Measurements from ENCODE around the gene RGPD6.
"Not testable (repeated sequence)": the region's sequence is repeated elsewhere in the genome, so short reads cannot be mapped to it uniquely, and the experiment has no call there.

RGPD6 gene

GRCh38 chr2:110477370-110477769 is 99.7 kb downstream of the RGPD6 start:
- H3K4me3 ChIP-seq (ENCODE audit: low read depth, low read length); CTCF ChIA-PET; H3K27ac ChIP-seq (ENCODE audit: extremely low read depth, low read depth, low read length); POLR2A ChIA-PET; H3K4me1 ChIP-seq (ENCODE audit: control insufficient read depth, insufficient read depth, low read length); H3K9me3 ChIP-seq (ENCODE audit: control insufficient read depth, insufficient read depth, low read depth, low read length); H3K36me3 ChIP-seq (ENCODE audit: control insufficient read depth in 2 of 2, insufficient read depth in 1 of 2, low read length in 2 of 2): not testable (repeated sequence)

- H3K36me3 ChIP-seq (ENCODE audit: control insufficient read depth in 2 of 2, insufficient read depth in 1 of 2, low read length in 2 of 2); POLR2A ChIA-PET; H3K4me3 ChIP-seq (ENCODE audit: low read depth, low read length); H3K4me1 ChIP-seq (ENCODE audit: control insufficient read depth, insufficient read depth, low read length); CTCF ChIA-PET; H3K9me3 ChIP-seq (ENCODE audit: control insufficient read depth, insufficient read depth, low read depth, low read length); H3K27ac ChIP-seq (ENCODE audit: extremely low read depth, low read depth, low read length): not testable (repeated sequence)
These were observed 100.1 kb downstream of the RGPD6 start for GRCh38 chr2:110476952-110477351.

- H3K36me3 ChIP-seq (ENCODE audit: control insufficient read depth in 2 of 2, insufficient read depth in 1 of 2, low read length in 2 of 2); POLR2A ChIA-PET; H3K4me3 ChIP-seq (ENCODE audit: low read depth, low read length); H3K9me3 ChIP-seq (ENCODE audit: control insufficient read depth, insufficient read depth, low read depth, low read length); H3K27ac ChIP-seq (ENCODE audit: extremely low read depth, low read depth, low read length); H3K4me1 ChIP-seq (ENCODE audit: control insufficient read depth, insufficient read depth, low read length); CTCF ChIA-PET: not testable (repeated sequence)
These were observed 101.2 kb downstream of the RGPD6 start for GRCh38 chr2:110475627-110476359.

GRCh38 chr2:110474898-110475297 is 102.1 kb downstream of the RGPD6 start:
- H3K4me1 ChIP-seq (ENCODE audit: control insufficient read depth, insufficient read depth, low read length); H3K9me3 ChIP-seq (ENCODE audit: control insufficient read depth, insufficient read depth, low read depth, low read length); H3K36me3 ChIP-seq (ENCODE audit: control insufficient read depth in 2 of 2, insufficient read depth in 1 of 2, low read length in 2 of 2); CTCF ChIA-PET; H3K27ac ChIP-seq (ENCODE audit: extremely low read depth, low read depth, low read length); H3K4me3 ChIP-seq (ENCODE audit: low read depth, low read length); POLR2A ChIA-PET: not testable (repeated sequence)

- CTCF ChIA-PET; H3K9me3 ChIP-seq (ENCODE audit: control insufficient read depth, insufficient read depth, low read depth, low read length): not testable (repeated sequence)
These were observed 104.0 kb downstream of the RGPD6 start for GRCh38 chr2:110473059-110473358.

GRCh38 chr2:110472171-110473058 is 104.6 kb downstream of the RGPD6 start, which contains the start of gene LIMS4:
Gene LIMS4 (minus strand): TSS chr2:110472816. CDS start chr2:110472778, 38 bp downstream.
- H3K36me3 ChIP-seq (ENCODE audit: control insufficient read depth in 2 of 2, insufficient read depth in 1 of 2, low read length in 2 of 2); H3K4me1 ChIP-seq (ENCODE audit: control insufficient read depth, insufficient read depth, low read length); H3K27ac ChIP-seq (ENCODE audit: extremely low read depth, low read depth, low read length); POLR2A ChIA-PET; CTCF ChIA-PET; H3K4me3 ChIP-seq (ENCODE audit: low read depth, low read length); H3K9me3 ChIP-seq (ENCODE audit: control insufficient read depth, insufficient read depth, low read depth, low read length): not testable (repeated sequence)

More at GRCh38 chr2:110473059-110473358, 104.0 kb downstream of the RGPD6 start:
- H3K36me3 ChIP-seq (ENCODE audit: control insufficient read depth in 2 of 2, insufficient read depth in 1 of 2, low read length in 2 of 2); H3K27ac ChIP-seq (ENCODE audit: extremely low read depth, low read depth, low read length); H3K4me3 ChIP-seq (ENCODE audit: low read depth, low read length); POLR2A ChIA-PET; H3K4me1 ChIP-seq (ENCODE audit: control insufficient read depth, insufficient read depth, low read length): not testable (repeated sequence)

- POLR2A ChIA-PET; CTCF ChIA-PET; H3K9me3 ChIP-seq (ENCODE audit: control insufficient read depth, insufficient read depth, low read depth, low read length); H3K4me1 ChIP-seq (ENCODE audit: control insufficient read depth, insufficient read depth, low read length); H3K36me3 ChIP-seq (ENCODE audit: control insufficient read depth in 2 of 2, insufficient read depth in 1 of 2, low read length in 2 of 2); H3K4me3 ChIP-seq (ENCODE audit: low read depth, low read length); H3K27ac ChIP-seq (ENCODE audit: extremely low read depth, low read depth, low read length): not testable (repeated sequence)
These were observed 108.1 kb downstream of the RGPD6 start for GRCh38 chr2:110468921-110469320.

- CTCF ChIA-PET; H3K27ac ChIP-seq (ENCODE audit: extremely low read depth, low read depth, low read length); H3K4me1 ChIP-seq (ENCODE audit: control insufficient read depth, insufficient read depth, low read length); POLR2A ChIA-PET; H3K36me3 ChIP-seq (ENCODE audit: control insufficient read depth in 2 of 2, insufficient read depth in 1 of 2, low read length in 2 of 2); H3K9me3 ChIP-seq (ENCODE audit: control insufficient read depth, insufficient read depth, low read depth, low read length); H3K4me3 ChIP-seq (ENCODE audit: low read depth, low read length): not testable (repeated sequence)
These were observed 111.7 kb downstream of the RGPD6 start for GRCh38 chr2:110465312-110465711.
